IMR-90 (cell line): ENCODE data around the gene ARHGAP32. TPM values are rescaled to one million over a fixed set of nuclear protein-coding genes. Genes with fewer than 3 reads are reported as not detected.

ENCODE experiments used
- ATAC-seq: fragments of 200-7000 bp; cut with Tn5 transposase; 2 replicates; pipeline ENCODE4 v1.9.1; 2020; ENCODE audit warnings: low read depth, mild to moderate bottlenecking, moderate library complexity
- BruUV-seq: library from RNA; stranded (reverse); fragments of 400-500 nt; replicated peaks from 2 replicates; lab custom pipeline; 2021; lab: Mats Ljungman, UMichigan
- CTCF ChIA-PET: fragments of 300-600 bp; formaldehyde crosslinking; extraction: SDS; loops from one replicate; lab custom pipeline; 2021; ENCODE audit warnings: antibody characterized with exemption; lab: Yijun Ruan, JAX
- POLR2A ChIA-PET: fragments of 300-600 bp; sonication (Branson Sonifier 250); formaldehyde crosslinking; loops from one replicate; lab custom pipeline; 2022; ENCODE audit warnings: antibody characterized with exemption; ENCODE audit not compliant: unreplicated experiment; lab: Charles Lee
- DNase-seq: peaks from one replicate; pipeline ENCODE4 v3.0.0; 2013
- H2AFZ ChIP-seq: replicated peaks from 2 replicates; pipeline ENCODE3; 2013; ENCODE audit warnings: low read length, mild to moderate bottlenecking; ENCODE audit not compliant: poor library complexity
- H2AK5ac ChIP-seq: 2 replicates; pipeline ENCODE4 v1.6.1; 2013; ENCODE audit warnings: low read depth, low read length, inconsistent platforms
- H2AK9ac ChIP-seq: replicated peaks from 2 replicates; pipeline ENCODE3; 2013; ENCODE audit warnings: mild to moderate bottlenecking, low read depth, low read length, moderate library complexity; ENCODE audit not compliant: poor library complexity
- H2BK120ac ChIP-seq: 2 replicates; pipeline ENCODE4 v1.6.1; 2013; ENCODE audit warnings: low read depth, low read length, inconsistent platforms
- H2BK15ac ChIP-seq: 3 replicates; pipeline ENCODE4 v1.6.1; 2013; ENCODE audit warnings: low read depth, low read length, inconsistent platforms
- H2BK20ac ChIP-seq: 2 replicates; pipeline ENCODE4 v1.6.1; 2013; ENCODE audit warnings: low read depth, mild to moderate bottlenecking, inconsistent platforms, low read length, moderate library complexity
- H2BK5ac ChIP-seq: 2 replicates; pipeline ENCODE4 v1.6.1; 2013; ENCODE audit warnings: mild to moderate bottlenecking, low read depth, low read length, inconsistent platforms; ENCODE audit not compliant: poor library complexity, severe bottlenecking
- H3K14ac ChIP-seq: replicated peaks from 2 replicates; pipeline ENCODE4 v1.6.1; 2013; ENCODE audit warnings: low read depth, low read length, inconsistent platforms
- H3K18ac ChIP-seq: 2 replicates; pipeline ENCODE4 v1.6.1; 2013; ENCODE audit warnings: low read depth, low read length, control low read depth
- H3K23ac ChIP-seq: 2 replicates; pipeline ENCODE4 v1.6.1; 2013; ENCODE audit warnings: low read depth, low read length, inconsistent platforms
- H3K27ac ChIP-seq: 2 replicates; pipeline ENCODE4 v1.5.1; 2013; ENCODE audit warnings: mild to moderate bottlenecking, control low read depth, low read length; ENCODE audit not compliant: insufficient read depth
- H3K27me3 ChIP-seq: 2 replicates; pipeline ENCODE4 v1.6.1; 2013; ENCODE audit warnings: low read length; ENCODE audit not compliant: control insufficient read depth, insufficient read depth
- H3K36me3 ChIP-seq: 2 replicates; pipeline ENCODE4 v1.6.1; 2013; ENCODE audit warnings: low read length, mixed read lengths; ENCODE audit not compliant: control insufficient read depth, insufficient read depth
- H3K4ac ChIP-seq: 2 replicates; pipeline ENCODE4 v1.6.1; 2013; ENCODE audit warnings: low read depth, low read length, inconsistent platforms
- H3K4me1 ChIP-seq: 2 replicates; pipeline ENCODE4 v1.6.1; 2013; ENCODE audit warnings: low read length, mixed read lengths; ENCODE audit not compliant: control insufficient read depth, insufficient read depth
- H3K4me2 ChIP-seq: 2 replicates; pipeline ENCODE4 v1.6.1; 2013; ENCODE audit warnings: low read depth, mild to moderate bottlenecking, control low read depth, low read length, moderate library complexity
- H3K4me3 ChIP-seq: 2 replicates; pipeline ENCODE4 v1.5.1; 2013; ENCODE audit warnings: low read depth, mild to moderate bottlenecking, control low read depth, low read length, moderate library complexity; ENCODE audit not compliant: insufficient read depth
- H3K56ac ChIP-seq: 2 replicates; pipeline ENCODE4 v1.6.1; 2013; ENCODE audit warnings: low read length, inconsistent platforms; ENCODE audit not compliant: insufficient read depth; ENCODE audit errors: extremely low read depth
- H3K79me1 ChIP-seq, 2 experiments: 2 replicates each; pipeline ENCODE4 v1.6.1; 2013; ENCODE audit warnings: low read length in 2 of 2, inconsistent platforms in 1 of 2, low read depth in 1 of 2
- H3K9ac ChIP-seq: 2 replicates; pipeline ENCODE4 v1.6.1; 2013; ENCODE audit warnings: low read depth, low read length, control low read depth
- H3K9me1 ChIP-seq: 2 replicates; pipeline ENCODE4 v1.6.1; 2013; ENCODE audit warnings: low read length, inconsistent platforms; ENCODE audit not compliant: insufficient read depth
- H3K9me3 ChIP-seq: 2 replicates; pipeline ENCODE4 v1.6.1; 2013; ENCODE audit warnings: low read length; ENCODE audit not compliant: control insufficient read depth, insufficient read depth
- H4K20me1 ChIP-seq: 2 replicates; pipeline ENCODE4 v1.6.1; 2013; ENCODE audit warnings: low read length, inconsistent platforms; ENCODE audit not compliant: insufficient read depth
- H4K5ac ChIP-seq: 2 replicates; pipeline ENCODE4 v1.6.1; 2013; ENCODE audit warnings: mild to moderate bottlenecking, low read depth, low read length, control low read depth
- H4K8ac ChIP-seq, 2 experiments: 2 replicates each; pipeline ENCODE4 v1.6.1; 2013; ENCODE audit warnings: low read depth in 2 of 2, low read length in 2 of 2, control low read depth in 1 of 2, inconsistent platforms in 1 of 2
- H4K91ac ChIP-seq: 2 replicates; pipeline ENCODE4 v1.6.1; 2013; ENCODE audit warnings: low read depth, low read length, inconsistent platforms; ENCODE audit not compliant: insufficient read depth
- CHD1 ChIP-seq: IDR thresholded peaks from 2 replicates; pipeline ENCODE4 v1.6.1; 2012; ENCODE audit warnings: low read depth, low read length, improper control_type of control experiment
- MXI1 ChIP-seq: IDR thresholded peaks from 2 replicates; pipeline ENCODE4 v1.6.1; 2012; ENCODE audit warnings: low read depth, mild to moderate bottlenecking, low read length, moderate library complexity, borderline replicate concordance
- NFE2L2 ChIP-seq: fragments of 150-350 bp; IDR thresholded peaks from 2 replicates; pipeline ENCODE4 v1.6.1; 2016; ENCODE audit warnings: low read depth, mild to moderate bottlenecking, low read length
- RAD21 ChIP-seq: IDR thresholded peaks from 2 replicates; pipeline ENCODE4 v1.6.1; 2012; ENCODE audit warnings: low read length, improper control_type of control experiment
- WGBS, 2 experiments: methylation state at CpG; one replicate each; pipeline versions ENCODE4 v1.1.5 to v1.1.7; 2013; ENCODE audit warnings: missing lambda C conversion rate in 2 of 2; ENCODE audit not compliant: insufficient read length in 1 of 2; ENCODE audit errors: extremely low coverage in 2 of 2; 5-methylcytosine and 5-hydroxymethylcytosine counted together
- dilution Hi-C: fragments of 300-500 bp; cut with HindIII; formaldehyde crosslinking; loops from one replicate; pipeline ENCODE4 v1.14.3; 2018; ENCODE audit warnings: low sequenced_read_pairs; ENCODE audit not compliant: unreplicated experiment
- in situ Hi-C: fragments of 300-500 bp; cut with MboI; formaldehyde crosslinking; loops from 3 replicates; pipeline ENCODE4 v1.14.3; 2019; ENCODE audit warnings: low sequenced_read_pairs, inconsistent platforms, mixed read lengths
- intact Hi-C: fragments of 100-400 bp; cut with micrococcal nuclease; formaldehyde crosslinking; loops from 2 replicates; pipeline ENCODE4 v1.10.0; 2022
- polyA plus RNA-seq, 3 experiments: library from polyadenylated mRNA; depleted of rRNA; stranded (reverse); fragments of >200 nt; gene quantifications; 2 replicates each; pipeline ENCODE4 v1.2.3, GENCODE V29; 2012; ENCODE audit warnings: low replicate concordance in 1 of 3
- total RNA-seq: library from RNA; depleted of rRNA; stranded (reverse); fragments of >200 nt; gene quantifications from 2 replicates; pipeline ENCODE4 v1.2.3, GENCODE V29; 2012
- TF ChIP-seq, protein P1 (sequence below): fragments of 150-350 bp; IDR thresholded peaks from 2 replicates; pipeline ENCODE4 v1.6.1; 2016; ENCODE audit warnings: low read depth, mild to moderate bottlenecking, low read length, moderate library complexity, borderline replicate concordance
- TF ChIP-seq, protein P2 (sequence below): conservative IDR thresholded peaks from 2 replicates; pipeline ENCODE4 v1.5.1; 2012; ENCODE audit warnings: mild to moderate bottlenecking, low read depth, low read length, improper control_type of control experiment

Gene ARHGAP32
- total and polyA plus RNA-seq, 2 of the 4 experiments (the other 2 are of a cell fraction): 4.1 to 8.4 TPM

GRCh38 chr11:128936606-128937251 is 255.4 kb downstream of the ARHGAP32 start:
- no peak overlapping the region for H3K9ac ChIP-seq
- no peaks in the 10 kb centered on the region for H3K9me3 ChIP-seq
- no peak overlapping the region for H2BK5ac ChIP-seq
- ChIA-PET POLR2A (no interaction called here), CTCF (no interaction called here)
- no peaks in the 10 kb centered on the region for H3K79me1 ChIP-seq
- no peak overlapping the region for H4K5ac ChIP-seq
- DNase-seq: no peak
- no peak overlapping the region for H2BK15ac ChIP-seq
- H2BK20ac ChIP-seq: no peak overlapping the region
- WGBS, 2 experiments: 80% methylated on average over 3 of the region's 16 CpGs; no CpG with 5 or more reads in 1 of the 2 experiments
- H2AK9ac ChIP-seq: no peak overlapping the region
- no peak overlapping the region for H3K23ac ChIP-seq
- TF ChIP-seq MXI1 (no peak), CHD1 (no peak), NFE2L2 (no peak), RAD21 (no peak)
- TF ChIP-seq, protein P1, sequence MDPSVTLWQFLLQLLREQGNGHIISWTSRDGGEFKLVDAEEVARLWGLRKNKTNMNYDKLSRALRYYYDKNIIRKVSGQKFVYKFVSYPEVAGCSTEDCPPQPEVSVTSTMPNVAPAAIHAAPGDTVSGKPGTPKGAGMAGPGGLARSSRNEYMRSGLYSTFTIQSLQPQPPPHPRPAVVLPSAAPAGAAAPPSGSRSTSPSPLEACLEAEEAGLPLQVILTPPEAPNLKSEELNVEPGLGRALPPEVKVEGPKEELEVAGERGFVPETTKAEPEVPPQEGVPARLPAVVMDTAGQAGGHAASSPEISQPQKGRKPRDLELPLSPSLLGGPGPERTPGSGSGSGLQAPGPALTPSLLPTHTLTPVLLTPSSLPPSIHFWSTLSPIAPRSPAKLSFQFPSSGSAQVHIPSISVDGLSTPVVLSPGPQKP: no peak
- TF ChIP-seq, protein P2, sequence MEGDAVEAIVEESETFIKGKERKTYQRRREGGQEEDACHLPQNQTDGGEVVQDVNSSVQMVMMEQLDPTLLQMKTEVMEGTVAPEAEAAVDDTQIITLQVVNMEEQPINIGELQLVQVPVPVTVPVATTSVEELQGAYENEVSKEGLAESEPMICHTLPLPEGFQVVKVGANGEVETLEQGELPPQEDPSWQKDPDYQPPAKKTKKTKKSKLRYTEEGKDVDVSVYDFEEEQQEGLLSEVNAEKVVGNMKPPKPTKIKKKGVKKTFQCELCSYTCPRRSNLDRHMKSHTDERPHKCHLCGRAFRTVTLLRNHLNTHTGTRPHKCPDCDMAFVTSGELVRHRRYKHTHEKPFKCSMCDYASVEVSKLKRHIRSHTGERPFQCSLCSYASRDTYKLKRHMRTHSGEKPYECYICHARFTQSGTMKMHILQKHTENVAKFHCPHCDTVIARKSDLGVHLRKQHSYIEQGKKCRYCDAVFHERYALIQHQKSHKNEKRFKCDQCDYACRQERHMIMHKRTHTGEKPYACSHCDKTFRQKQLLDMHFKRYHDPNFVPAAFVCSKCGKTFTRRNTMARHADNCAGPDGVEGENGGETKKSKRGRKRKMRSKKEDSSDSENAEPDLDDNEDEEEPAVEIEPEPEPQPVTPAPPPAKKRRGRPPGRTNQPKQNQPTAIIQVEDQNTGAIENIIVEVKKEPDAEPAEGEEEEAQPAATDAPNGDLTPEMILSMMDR: no peak
- no peak overlapping the region for H3K4ac ChIP-seq
- peak overlapping the region; percentile 21 for H2AFZ ChIP-seq
- no TSS peak for BruUV-seq
- H3K56ac ChIP-seq: no peak overlapping the region
- ATAC-seq: no peak
- H3K36me3 ChIP-seq: no peaks in the 10 kb centered on the region
- no peak overlapping the region for H4K8ac ChIP-seq
- in situ Hi-C loops: no loop called here
- no peak overlapping the region for H3K14ac ChIP-seq
- H3K9me1 ChIP-seq: no peaks in the 10 kb centered on the region
- dilution Hi-C loops: no loop called here
- no peak overlapping the region for H2BK120ac ChIP-seq
- H3K4me2 ChIP-seq: no peak overlapping the region
- peaks cover 40% of the 10 kb centered on the region for H3K27me3 ChIP-seq
- no peak overlapping the region for H2AK5ac ChIP-seq
- intact Hi-C loops: no loop called here
- H3K18ac ChIP-seq: no peak overlapping the region
- no peak overlapping the region for H4K91ac ChIP-seq
- H3K4me1 ChIP-seq: no peaks in the 10 kb centered on the region; the same call in 1 of the 2 replicates
- no peak overlapping the region for H3K27ac ChIP-seq
- H4K20me1 ChIP-seq: no peaks in the 10 kb centered on the region
- no peak overlapping the region for H3K4me3 ChIP-seq
